MCF 10A (cell line): ENCODE data around the gene TFPT. TPM values are rescaled to one million over a fixed set of nuclear protein-coding genes. Genes with fewer than 3 reads are reported as not detected.
A peak's percentile ranks its signal among the peaks of the same experiment; 100 is the strongest.

Source experiments
- BruUV-seq: library from RNA; stranded (reverse); fragments of 400-500 nt; replicated peaks from 2 replicates; lab custom pipeline; 2021; lab: Mats Ljungman, UMichigan
- CTCF ChIA-PET: fragments of 300-600 bp; sonication (Branson Sonifier 250); formaldehyde crosslinking; extraction: SDS; loops from one replicate; lab custom pipeline; 2021; ENCODE audit warnings: antibody characterized with exemption, inconsistent platforms; lab: Yijun Ruan, JAX
- POLR2A ChIA-PET: fragments of 300-600, 350-650 bp; sonication (Branson Sonifier 250); formaldehyde crosslinking; extraction: SDS; loops from one replicate; lab custom pipeline; 2020; ENCODE audit warnings: antibody characterized with exemption, inconsistent platforms; lab: Yijun Ruan, JAX
- DNase-seq: peaks from one replicate; pipeline ENCODE4 v3.0.0-alpha.2; 2018; ENCODE audit not compliant: unreplicated experiment
- H3K27ac Mint-ChIP-seq: one replicate; pipeline ENCODE4 v1.8.0; 2022; ENCODE audit warnings: mild to moderate bottlenecking, low read depth, mixed read lengths; ENCODE audit not compliant: unreplicated experiment
- H3K27me3 Mint-ChIP-seq: one replicate; pipeline ENCODE4 v1.8.0; 2022; ENCODE audit warnings: mixed read lengths; ENCODE audit not compliant: insufficient read depth, unreplicated experiment
- H3K36me3 Mint-ChIP-seq: one replicate; pipeline ENCODE4 v1.8.0; 2022; ENCODE audit warnings: mild to moderate bottlenecking, moderate library complexity, mixed read lengths; ENCODE audit not compliant: insufficient read depth, unreplicated experiment
- H3K4me1 Mint-ChIP-seq: one replicate; pipeline ENCODE4 v1.8.0; 2022; ENCODE audit warnings: mixed read lengths; ENCODE audit not compliant: insufficient read depth, unreplicated experiment
- H3K4me3 Mint-ChIP-seq: one replicate; pipeline ENCODE4 v1.8.0; 2022; ENCODE audit warnings: mild to moderate bottlenecking, moderate library complexity, mixed read lengths; ENCODE audit not compliant: unreplicated experiment
- H3K9me3 Mint-ChIP-seq: one replicate; pipeline ENCODE4 v1.8.0; 2022; ENCODE audit warnings: mixed read lengths; ENCODE audit not compliant: unreplicated experiment
- intact Hi-C: fragments of 100-400 bp; cut with micrococcal nuclease; formaldehyde crosslinking; loops from 2 replicates; pipeline ENCODE4 v1.14.1; 2022
- total RNA-seq: library from RNA; stranded (reverse); gene quantifications from 2 replicates; pipeline ENCODE4 v1.2.3, GENCODE V29; 2022
- TF ChIP-seq, protein P1 (sequence below): fragments of 200-600 bp; IDR thresholded peaks from one replicate; pipeline ENCODE4 v1.8.0; 2022; ENCODE audit warnings: antibody characterized with exemption, mild to moderate bottlenecking; ENCODE audit not compliant: unreplicated experiment

TFPT gene
- total RNA-seq, 1 experiment from 2014 or later, result 22.8 TPM

DNA sequence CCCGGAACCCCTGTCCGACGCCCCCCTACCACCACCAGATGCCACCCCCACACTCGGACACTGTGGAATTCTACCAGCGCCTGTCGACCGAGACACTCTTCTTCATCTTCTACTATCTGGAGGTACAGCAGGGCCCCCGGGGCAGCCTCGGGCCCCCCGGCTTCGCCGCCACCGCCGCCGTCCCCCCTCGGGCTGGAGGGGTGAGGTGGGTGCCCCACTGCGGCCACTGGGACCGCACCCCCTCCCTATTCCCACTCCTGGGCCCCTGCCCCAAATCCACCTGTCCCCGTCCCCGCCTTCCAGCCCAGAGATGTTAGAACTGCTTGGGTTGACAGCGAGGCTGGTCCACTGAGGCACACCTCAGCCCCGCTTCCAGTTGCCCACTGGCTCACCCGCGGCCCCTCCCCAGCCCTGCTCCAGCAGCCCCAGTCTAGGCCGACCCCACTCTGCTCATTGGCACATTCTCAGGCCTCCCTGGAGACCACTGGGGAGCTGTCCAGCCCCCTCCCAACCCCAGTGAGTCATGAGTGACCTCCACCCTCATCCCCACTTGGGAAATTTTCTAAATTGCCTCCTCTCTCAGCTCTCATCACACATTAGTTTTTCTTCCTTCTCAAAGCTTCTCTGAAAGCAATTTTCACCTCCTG is 37.5 kb upstream of the TFPT start:
- CTCF ChIA-PET, result interaction anchor here (0.6 kb wide), 1 partner anchor 920 kb away, joined by 4 read pairs; no protein-coding TSS in a partner anchor
- Mint-ChIP-seq H3K9me3 (no peaks in the 10 kb centered on the region), H3K27ac (peak overlapping the region; percentile 66), H3K4me1 (no peaks in the 10 kb centered on the region), H3K36me3 (peaks cover 89% of the 10 kb centered on the region), H3K4me3 (no peak overlapping the region), H3K27me3 (no peaks in the 10 kb centered on the region)
- TF ChIP-seq, protein P1, sequence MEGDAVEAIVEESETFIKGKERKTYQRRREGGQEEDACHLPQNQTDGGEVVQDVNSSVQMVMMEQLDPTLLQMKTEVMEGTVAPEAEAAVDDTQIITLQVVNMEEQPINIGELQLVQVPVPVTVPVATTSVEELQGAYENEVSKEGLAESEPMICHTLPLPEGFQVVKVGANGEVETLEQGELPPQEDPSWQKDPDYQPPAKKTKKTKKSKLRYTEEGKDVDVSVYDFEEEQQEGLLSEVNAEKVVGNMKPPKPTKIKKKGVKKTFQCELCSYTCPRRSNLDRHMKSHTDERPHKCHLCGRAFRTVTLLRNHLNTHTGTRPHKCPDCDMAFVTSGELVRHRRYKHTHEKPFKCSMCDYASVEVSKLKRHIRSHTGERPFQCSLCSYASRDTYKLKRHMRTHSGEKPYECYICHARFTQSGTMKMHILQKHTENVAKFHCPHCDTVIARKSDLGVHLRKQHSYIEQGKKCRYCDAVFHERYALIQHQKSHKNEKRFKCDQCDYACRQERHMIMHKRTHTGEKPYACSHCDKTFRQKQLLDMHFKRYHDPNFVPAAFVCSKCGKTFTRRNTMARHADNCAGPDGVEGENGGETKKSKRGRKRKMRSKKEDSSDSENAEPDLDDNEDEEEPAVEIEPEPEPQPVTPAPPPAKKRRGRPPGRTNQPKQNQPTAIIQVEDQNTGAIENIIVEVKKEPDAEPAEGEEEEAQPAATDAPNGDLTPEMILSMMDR, result no peak
- no peak for DNase-seq
- intact Hi-C loops, result no loop called here
- POLR2A ChIA-PET, result interaction anchor here (0.7 to 10.2 kb wide), 3 partner anchors 8 to 309 kb away, joined by 3 to 110 read pairs (median 4); partner anchors contain the start of gene CNOT3
- no TSS peak for BruUV-seq

DNA sequence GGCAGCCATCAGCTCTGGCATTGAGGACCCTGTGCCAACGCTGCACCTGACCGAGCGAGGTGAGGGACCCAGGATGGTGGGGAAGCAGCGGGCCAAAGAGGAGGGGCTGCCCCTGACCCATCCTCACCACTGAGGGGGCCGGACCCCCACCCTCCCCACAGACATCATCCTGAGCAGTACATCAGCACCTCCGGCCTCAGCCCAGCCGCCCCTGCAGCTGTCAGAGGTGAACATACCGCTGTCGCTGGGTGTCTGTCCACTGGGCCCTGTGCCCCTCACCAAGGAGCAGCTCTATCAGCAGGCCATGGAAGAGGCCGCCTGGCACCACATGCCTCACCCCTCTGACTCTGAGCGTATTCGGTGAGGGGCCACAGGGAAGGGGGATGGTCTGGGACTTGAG is 36.8 kb upstream of the TFPT start:
- ChIA-PET CTCF (interaction anchor here (0.6 kb wide), 1 partner anchor 920 kb away, joined by 4 read pairs; no protein-coding TSS in a partner anchor), POLR2A (interaction anchor here (0.6 to 10.2 kb wide), 3 partner anchors 14 to 310 kb away, joined by 3 to 110 read pairs (median 4); partner anchors contain the start of gene CNOT3)
- Mint-ChIP-seq H3K36me3 (peaks cover 89% of the 10 kb centered on the region), H3K27me3 (no peaks in the 10 kb centered on the region), H3K4me1 (no peaks in the 10 kb centered on the region), H3K4me3 (no peak overlapping the region), H3K9me3 (no peaks in the 10 kb centered on the region), H3K27ac (no peak overlapping the region)
- intact Hi-C loops, result no loop called here
- BruUV-seq, result no TSS peak
- TF ChIP-seq, protein P1, result no peak
- no peak for DNase-seq

DNA sequence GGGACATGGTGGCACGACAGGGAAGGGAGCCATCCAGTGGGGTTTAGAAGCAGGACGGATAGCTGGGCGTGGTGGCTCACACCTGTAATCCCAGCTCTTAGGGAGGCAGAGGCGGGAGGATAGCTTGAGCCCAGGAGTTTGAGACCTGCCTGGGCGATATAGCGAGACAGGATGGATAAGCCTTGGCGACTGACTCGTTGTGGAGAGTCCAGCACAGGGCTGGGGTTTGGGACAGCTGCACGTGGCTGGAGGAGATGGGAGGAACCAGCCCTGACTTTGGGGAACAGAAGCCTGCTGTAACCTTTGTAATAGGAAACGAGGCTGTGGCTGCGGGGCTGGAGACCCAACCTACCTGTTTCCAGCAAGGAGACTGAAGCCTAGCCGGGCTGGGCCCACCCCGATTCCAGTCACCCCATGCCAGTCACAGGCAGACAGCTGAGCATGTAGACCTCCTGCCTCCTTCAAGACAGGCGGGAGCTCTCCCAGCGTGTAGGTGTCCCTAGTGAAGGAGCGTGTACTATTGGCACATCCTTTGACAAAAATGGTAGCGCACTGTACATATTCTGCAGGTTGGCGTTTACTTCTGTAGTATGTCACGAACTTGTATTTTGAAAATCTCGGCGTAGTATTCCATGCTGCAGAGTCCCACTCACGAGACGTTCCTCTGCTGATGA is 36.0 kb upstream of the TFPT start:
- TF ChIP-seq, protein P1, result no peak
- H3K27ac Mint-ChIP-seq, result no peak overlapping the region
- H3K4me3 Mint-ChIP-seq, result no peak overlapping the region
- H3K4me1 Mint-ChIP-seq, result no peaks in the 10 kb centered on the region
- intact Hi-C loops, result no loop called here
- no peaks in the 10 kb centered on the region for H3K27me3 Mint-ChIP-seq
- ChIA-PET CTCF (no interaction called here), POLR2A (interaction anchor here (0.6 to 10.2 kb wide), 4 partner anchors 8 to 36 kb away, joined by 3 to 110 read pairs (median 6); partner anchors contain the start of genes CNOT3, LENG1, PRPF31 and TFPT)
- BruUV-seq, result no TSS peak
- DNase-seq, result no peak
- H3K9me3 Mint-ChIP-seq, result no peaks in the 10 kb centered on the region
- H3K36me3 Mint-ChIP-seq, result peaks cover 89% of the 10 kb centered on the region
